Measurements from ENCODE around the gene FBXO31.

GRCh38 chr16:87295259-87295658 lies 88.3 kb downstream of the FBXO31 start:
- TF ChIP-seq CTCF (IDR thresholded peaks at IDR 0.05) (no peak), EZH2 (IDR thresholded peaks at IDR 0.05; ENCODE audit: borderline replicate concordance, insufficient read depth, low read depth, low read length, poor library complexity, severe bottlenecking) (no peak)
